H9 (cell line): ENCODE measurements around the gene DNAH8. TPM values are rescaled to one million over a fixed set of nuclear protein-coding genes. Genes with fewer than 3 reads are reported as not detected.

Source experiments
- DNase-seq: peaks from one replicate; pipeline ENCODE4 v3.0.0-alpha.2; 2017
- H2AFZ ChIP-seq: one replicate; pipeline ENCODE4 v1.6.1; 2013; ENCODE audit warnings: mild to moderate bottlenecking, low read length, control low read depth, moderate library complexity
- H2AK5ac ChIP-seq: 2 replicates; pipeline ENCODE4 v1.6.1; 2013; ENCODE audit warnings: low read length, control low read depth, mixed read lengths; ENCODE audit not compliant: insufficient read length
- H2BK120ac ChIP-seq: one replicate; pipeline ENCODE4 v1.6.1; 2013; ENCODE audit warnings: low read depth, mild to moderate bottlenecking, low read length, control low read depth, inconsistent platforms; ENCODE audit not compliant: poor library complexity, severe bottlenecking
- H2BK12ac ChIP-seq: 2 replicates; pipeline ENCODE4 v1.6.1; 2013; ENCODE audit warnings: low read length, control low read depth, mixed read lengths, low read depth; ENCODE audit not compliant: insufficient read length
- H2BK15ac ChIP-seq: 2 replicates; pipeline ENCODE4 v1.6.1; 2013; ENCODE audit warnings: low read depth, low read length, control low read depth
- H2BK20ac ChIP-seq: one replicate; pipeline ENCODE4 v1.6.1; 2013; ENCODE audit warnings: low read depth, mild to moderate bottlenecking, low read length, control low read depth, inconsistent platforms; ENCODE audit not compliant: poor library complexity, severe bottlenecking
- H2BK5ac ChIP-seq: 2 replicates; pipeline ENCODE4 v1.6.1; 2013; ENCODE audit warnings: low read length, control low read depth, mixed read lengths; ENCODE audit not compliant: insufficient read length
- H3K14ac ChIP-seq: 2 replicates; pipeline ENCODE4 v1.6.1; 2013; ENCODE audit warnings: low read length, control low read depth; ENCODE audit not compliant: insufficient read depth
- H3K18ac ChIP-seq: 2 replicates; pipeline ENCODE4 v1.6.1; 2013; ENCODE audit warnings: low read depth, mild to moderate bottlenecking, mixed read lengths, low read length, control low read depth; ENCODE audit not compliant: insufficient read length
- H3K23ac ChIP-seq: 2 replicates; pipeline ENCODE4 v1.6.1; 2013; ENCODE audit warnings: low read length, control low read depth, mixed read lengths, low read depth; ENCODE audit not compliant: insufficient read length
- H3K23me2 ChIP-seq: 2 replicates; pipeline ENCODE4 v1.6.1; 2013; ENCODE audit warnings: low read depth, mild to moderate bottlenecking, mixed read lengths, low read length, control low read depth; ENCODE audit not compliant: insufficient read length, poor library complexity, severe bottlenecking
- H3K27ac ChIP-seq: 2 replicates; pipeline ENCODE4 v1.5.1; 2013; ENCODE audit warnings: low read length, control low read depth, mixed read lengths, low read depth; ENCODE audit not compliant: insufficient read length
- H3K27me3 ChIP-seq: 2 replicates; pipeline ENCODE4 v1.6.1; 2013; ENCODE audit warnings: low read length, control low read depth, inconsistent platforms; ENCODE audit not compliant: insufficient read depth
- H3K4ac ChIP-seq: 2 replicates; pipeline ENCODE4 v1.6.1; 2013; ENCODE audit warnings: low read depth, mild to moderate bottlenecking, control low read depth, inconsistent platforms, low read length, moderate library complexity
- H3K4me1 ChIP-seq: 2 replicates; pipeline ENCODE4 v1.6.1; 2013; ENCODE audit warnings: low read length, control low read depth, inconsistent platforms; ENCODE audit not compliant: insufficient read depth
- H3K4me2 ChIP-seq: 2 replicates; pipeline ENCODE4 v1.6.1; 2013; ENCODE audit warnings: low read length, control low read depth, mixed read lengths; ENCODE audit not compliant: insufficient read length, insufficient read depth
- H3K56ac ChIP-seq: 2 replicates; pipeline ENCODE4 v1.6.1; 2013; ENCODE audit warnings: low read depth, mild to moderate bottlenecking, mixed read lengths, low read length, control low read depth; ENCODE audit not compliant: insufficient read length
- H3K79me1 ChIP-seq: 2 replicates; pipeline ENCODE4 v1.6.1; 2013; ENCODE audit warnings: low read depth, mild to moderate bottlenecking, moderate library complexity, low read length, control low read depth, inconsistent platforms; ENCODE audit not compliant: insufficient read depth, poor library complexity, severe bottlenecking
- H3K79me2 ChIP-seq: 2 replicates; pipeline ENCODE4 v1.6.1; 2013; ENCODE audit warnings: low read length, control low read depth, inconsistent platforms; ENCODE audit not compliant: insufficient read depth
- H3K9ac ChIP-seq: 2 replicates; pipeline ENCODE4 v1.6.1; 2013; ENCODE audit warnings: low read length, control low read depth, mixed read lengths; ENCODE audit not compliant: insufficient read length; ENCODE audit errors: extremely low read depth
- H3K9me3 ChIP-seq: one replicate; pipeline ENCODE4 v1.6.1; 2013; ENCODE audit warnings: low read depth, low read length, inconsistent platforms; ENCODE audit not compliant: control insufficient read depth
- H3T11ph ChIP-seq: one replicate; pipeline ENCODE4 v1.6.1; 2013; ENCODE audit warnings: mild to moderate bottlenecking, low read length, control low read depth, inconsistent platforms
- H4K20me1 ChIP-seq: one replicate; pipeline ENCODE4 v1.6.1; 2013; ENCODE audit not compliant: control insufficient read depth, insufficient read length, insufficient read depth
- H4K5ac ChIP-seq: 2 replicates; pipeline ENCODE4 v1.6.1; 2013; ENCODE audit warnings: low read depth, mild to moderate bottlenecking, mixed read lengths, low read length, control low read depth; ENCODE audit not compliant: insufficient read length
- H4K8ac ChIP-seq: replicated peaks from 2 replicates; pipeline ENCODE4 v1.6.1; 2013; ENCODE audit warnings: low read length, control low read depth, mixed read lengths, low read depth; ENCODE audit not compliant: insufficient read length
- H4K91ac ChIP-seq: 2 replicates; pipeline ENCODE4 v1.6.1; 2013; ENCODE audit warnings: low read depth, mild to moderate bottlenecking, moderate library complexity, mixed read lengths, low read length, control low read depth; ENCODE audit not compliant: insufficient read length
- H3K27ac Mint-ChIP-seq, 3 experiments: 2 replicates in 2 of 3; 3 replicates in 1 of 3; pipeline ENCODE4 v1.8.0; 2020 to 2021; ENCODE audit warnings: mixed read lengths in 3 of 3, mild to moderate bottlenecking in 1 of 3, moderate library complexity in 1 of 3
- H3K27me3 Mint-ChIP-seq: 2 replicates; pipeline ENCODE4 v1.8.0; 2021; ENCODE audit warnings: low read depth, mild to moderate bottlenecking, moderate library complexity, mixed read lengths
- H3K36me3 Mint-ChIP-seq, 3 experiments: 2 replicates in 2 of 3; 3 replicates in 1 of 3; pipeline ENCODE4 v1.8.0; 2020 to 2021; ENCODE audit warnings: low read depth in 3 of 3, mixed read lengths in 3 of 3; ENCODE audit not compliant: insufficient read depth in 1 of 3
- H3K4me1 Mint-ChIP-seq, 2 experiments: 2 replicates each; pipeline ENCODE4 v1.8.0; 2020; ENCODE audit warnings: mixed read lengths in 2 of 2
- H3K4me3 Mint-ChIP-seq, 2 experiments: 2 replicates in 1 of 2; 3 replicates in 1 of 2; pipeline ENCODE4 v1.8.0; 2020 to 2021; ENCODE audit warnings: mild to moderate bottlenecking in 2 of 2, mixed read lengths in 2 of 2, moderate library complexity in 1 of 2
- H3K9me3 Mint-ChIP-seq, 2 experiments: 2 replicates in 1 of 2; 3 replicates in 1 of 2; pipeline ENCODE4 v1.8.0; 2020; ENCODE audit warnings: mild to moderate bottlenecking in 2 of 2, mixed read lengths in 2 of 2, moderate library complexity in 1 of 2
- WGBS: extraction: QIAGEN DNeasy Blood & Tissue Kit; methylation state at CpG from one replicate; pipeline ENCODE4 v1.1.7; 2013; ENCODE audit warnings: missing lambda C conversion rate, low lambda C conversion rate, mixed read lengths; ENCODE audit not compliant: insufficient read length; ENCODE audit errors: extremely low coverage; 5-methylcytosine and 5-hydroxymethylcytosine counted together
- total RNA-seq: library from RNA; stranded (reverse); gene quantifications from 2 replicates; pipeline ENCODE4 v1.2.1, GENCODE V29; 2021
- TF ChIP-seq, protein P1 (sequence below): fragments of 200-600 bp; sonication (generic); conservative IDR thresholded peaks from 3 replicates; pipeline ENCODE4 v1.8.0; 2021; ENCODE audit warnings: antibody characterized with exemption, mild to moderate bottlenecking

The DNAH8 gene
- total RNA-seq, 1 experiment from 2014 or later: not detected

DNA sequence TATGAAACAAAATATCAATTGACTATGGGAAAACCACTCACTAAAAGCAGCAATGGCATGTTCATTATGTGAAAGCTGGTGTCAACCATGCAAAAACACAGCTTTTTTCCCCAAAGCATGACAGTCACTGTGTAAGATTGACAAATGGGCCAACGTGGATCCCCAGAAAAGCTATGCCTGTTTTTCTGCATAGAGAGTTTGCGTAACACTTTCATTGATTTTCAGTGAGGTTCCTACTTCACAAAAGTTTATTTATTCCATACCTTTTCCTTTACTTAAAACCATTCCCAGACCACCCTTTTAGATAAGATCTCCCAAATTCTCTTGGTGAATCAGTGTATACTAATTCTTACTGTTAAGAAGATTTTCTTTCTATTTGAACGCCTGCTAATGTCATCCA lies 195.1 kb downstream of the DNAH8 start:
- Histone ChIP-seq H3K4me2 (no peak overlapping the region), H3K27ac (no peak overlapping the region), H3K27me3 (no peaks in the 10 kb centered on the region), H3K9ac (no peak overlapping the region), H3K79me1 (no peaks in the 10 kb centered on the region), H3K4ac (no peak overlapping the region), H3K18ac (no peak overlapping the region), H3K56ac (no peak overlapping the region), H2BK5ac (no peak overlapping the region), H3K79me2 (no peaks in the 10 kb centered on the region), H3K4me1 (no peaks in the 10 kb centered on the region), H2BK15ac (no peak overlapping the region), H2AFZ (no peak overlapping the region), H3K23me2 (no peaks in the 10 kb centered on the region), H4K5ac (no peak overlapping the region), H4K91ac (no peak overlapping the region), H2BK20ac (no peak overlapping the region), H2BK120ac (no peak overlapping the region), H3K23ac (no peak overlapping the region), H2BK12ac (no peak overlapping the region), H4K20me1 (no peaks in the 10 kb centered on the region), H3K9me3 (no peaks in the 10 kb centered on the region), H3K14ac (no peak overlapping the region), H2AK5ac (no peak overlapping the region), H4K8ac (no peak overlapping the region), H3T11ph (no peak overlapping the region)
- no CpG with 5 or more reads among the region's 3 CpGs for WGBS
- H3K4me3 Mint-ChIP-seq: no peak overlapping the region
- no peaks in the 10 kb centered on the region for H3K9me3 Mint-ChIP-seq
- no peak for DNase-seq
- H3K27ac Mint-ChIP-seq: no peak overlapping the region
- peaks cover 7% of the 10 kb centered on the region for H3K27me3 Mint-ChIP-seq
- TF ChIP-seq, protein P1, sequence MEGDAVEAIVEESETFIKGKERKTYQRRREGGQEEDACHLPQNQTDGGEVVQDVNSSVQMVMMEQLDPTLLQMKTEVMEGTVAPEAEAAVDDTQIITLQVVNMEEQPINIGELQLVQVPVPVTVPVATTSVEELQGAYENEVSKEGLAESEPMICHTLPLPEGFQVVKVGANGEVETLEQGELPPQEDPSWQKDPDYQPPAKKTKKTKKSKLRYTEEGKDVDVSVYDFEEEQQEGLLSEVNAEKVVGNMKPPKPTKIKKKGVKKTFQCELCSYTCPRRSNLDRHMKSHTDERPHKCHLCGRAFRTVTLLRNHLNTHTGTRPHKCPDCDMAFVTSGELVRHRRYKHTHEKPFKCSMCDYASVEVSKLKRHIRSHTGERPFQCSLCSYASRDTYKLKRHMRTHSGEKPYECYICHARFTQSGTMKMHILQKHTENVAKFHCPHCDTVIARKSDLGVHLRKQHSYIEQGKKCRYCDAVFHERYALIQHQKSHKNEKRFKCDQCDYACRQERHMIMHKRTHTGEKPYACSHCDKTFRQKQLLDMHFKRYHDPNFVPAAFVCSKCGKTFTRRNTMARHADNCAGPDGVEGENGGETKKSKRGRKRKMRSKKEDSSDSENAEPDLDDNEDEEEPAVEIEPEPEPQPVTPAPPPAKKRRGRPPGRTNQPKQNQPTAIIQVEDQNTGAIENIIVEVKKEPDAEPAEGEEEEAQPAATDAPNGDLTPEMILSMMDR: no peak
- H3K36me3 Mint-ChIP-seq: no peaks in the 10 kb centered on the region
- H3K4me1 Mint-ChIP-seq: peaks cover 0 to 2% of the 10 kb centered on the region in 2 experiments; a peak in 1 of 4 replicates
